Aorta (tissue), 5 donors: ENCODE measurements around the gene ZXDC. TPM values are rescaled to one million over a fixed set of nuclear protein-coding genes. Genes with fewer than 3 reads are reported as not detected.

ENCODE experiments used
- ATAC-seq: fragments of 200-7000 bp; cut with Tn5 transposase; one replicate; pipeline ENCODE4 v1.9.1; 2022; ENCODE audit warnings: moderate library complexity; ENCODE audit not compliant: low FRiP score
- DNase-seq, 2 donors: peaks; one replicate each; pipeline ENCODE4 v3.0.0-alpha.2; 2020
- H3K27ac ChIP-seq, 2 donors: one replicate each; pipeline ENCODE4 v1.5.1; 2013; ENCODE audit warnings: low read length in 2 of 2, mild to moderate bottlenecking in 2 of 2, moderate library complexity in 2 of 2, control low read depth in 1 of 2, inconsistent platforms in 1 of 2, low read depth in 1 of 2
- H3K27me3 ChIP-seq, 2 donors: one replicate each; pipeline ENCODE4 v1.6.1; 2013; ENCODE audit warnings: control low read depth in 1 of 2, low read length in 1 of 2, mild to moderate bottlenecking in 1 of 2, moderate library complexity in 1 of 2; ENCODE audit not compliant: insufficient read depth in 2 of 2, control insufficient read depth in 1 of 2
- H3K36me3 ChIP-seq, 2 donors: one replicate each; pipeline ENCODE4 v1.6.1; 2013; ENCODE audit warnings: control low read depth in 1 of 2, low read length in 1 of 2, mild to moderate bottlenecking in 1 of 2; ENCODE audit not compliant: insufficient read depth in 2 of 2, control insufficient read depth in 1 of 2
- H3K4me1 ChIP-seq, 2 donors: one replicate each; pipeline ENCODE4 v1.6.1; 2013; ENCODE audit warnings: low read length in 2 of 2, control low read depth in 1 of 2, mild to moderate bottlenecking in 1 of 2, moderate library complexity in 1 of 2; ENCODE audit not compliant: insufficient read depth in 2 of 2, control insufficient read depth in 1 of 2
- H3K4me3 ChIP-seq, 2 donors: one replicate each; pipeline ENCODE4 v1.5.1; 2013; ENCODE audit warnings: low read length in 2 of 2, control low read depth in 1 of 2, mild to moderate bottlenecking in 1 of 2
- H3K9me3 ChIP-seq: one replicate; pipeline ENCODE4 v1.6.1; 2013; ENCODE audit warnings: mild to moderate bottlenecking, low read length; ENCODE audit not compliant: control insufficient read depth
- WGBS, 2 donors: extraction: QIAGEN DNeasy Blood & Tissue Kit; methylation state at CpG; one replicate each; pipeline ENCODE4 v1.1.7; 2013; 5-methylcytosine and 5-hydroxymethylcytosine counted together
- intact Hi-C, 2 donors: fragments of 100-400 bp; cut with DNase I; formaldehyde crosslinking; loops; one replicate each; pipeline versions ENCODE4 v1.14.2 to v1.15.0; 2022
- polyA plus RNA-seq, 2 donors: library from polyadenylated mRNA; stranded (reverse); fragments of 200-250 nt; gene quantifications; one replicate each; pipeline ENCODE4 v1.2.3, GENCODE V29; 2013
- total RNA-seq, 2 donors: library from RNA; stranded (reverse); fragmentation: NEBNext Ultra II Directional; extraction: Animal tissue kit (Norgen Biotek cat#: 25700); gene quantifications; one replicate each; pipeline ENCODE4 v1.2.1, GENCODE V29; 2021
- donor health status: healthy with polysubstance abuse.
- donor health status: Bipolar disorder and iron deficiency.
- donor health status: DM: no; HTN: no; CAD: no.
- donor health status: DM: no; HTN: no; CAD: no.
- donor health status: DM: yes; HTN: yes; CAD: no.

The ZXDC gene
- total and polyA plus RNA-seq, 4 donors, result 4.4 to 37.5 (median 25.8) TPM

- Histone ChIP-seq H3K4me1 (no peaks in the 10 kb centered on the region), H3K27ac (no peak overlapping the region), H3K36me3 (no peaks in the 10 kb centered on the region), H3K4me3 (no peak overlapping the region), H3K27me3 (no peaks in the 10 kb centered on the region), H3K9me3 (no peaks in the 10 kb centered on the region)
- DNase-seq (peak in 1 of 2 donors; percentile 23), ATAC-seq (no peak)
- WGBS, 2 donors, result 20 to 21% methylated on average over 1 of the region's 1 CpG
- intact Hi-C loops, result no loop called here
These were observed 84.1 kb downstream of the ZXDC start for GRCh38 chr3:126391631-126392030.

GRCh38 chr3:126390751-126391150 lies 84.9 kb downstream of the ZXDC start:
- intact Hi-C loops, result no loop called here
- no peaks in the 10 kb centered on the region for H3K36me3 ChIP-seq
- peak in 1 of 2 donors; percentile 37 for DNase-seq
- H3K4me1 ChIP-seq, result no peaks in the 10 kb centered on the region
- 89 to 92% methylated on average over 4 of the region's 4 CpGs for WGBS, 2 donors
- H3K9me3 ChIP-seq, result no peaks in the 10 kb centered on the region
- no peak overlapping the region for H3K4me3 ChIP-seq
- H3K27ac ChIP-seq, result no peak overlapping the region
- no peak for ATAC-seq
- no peaks in the 10 kb centered on the region for H3K27me3 ChIP-seq

DNA sequence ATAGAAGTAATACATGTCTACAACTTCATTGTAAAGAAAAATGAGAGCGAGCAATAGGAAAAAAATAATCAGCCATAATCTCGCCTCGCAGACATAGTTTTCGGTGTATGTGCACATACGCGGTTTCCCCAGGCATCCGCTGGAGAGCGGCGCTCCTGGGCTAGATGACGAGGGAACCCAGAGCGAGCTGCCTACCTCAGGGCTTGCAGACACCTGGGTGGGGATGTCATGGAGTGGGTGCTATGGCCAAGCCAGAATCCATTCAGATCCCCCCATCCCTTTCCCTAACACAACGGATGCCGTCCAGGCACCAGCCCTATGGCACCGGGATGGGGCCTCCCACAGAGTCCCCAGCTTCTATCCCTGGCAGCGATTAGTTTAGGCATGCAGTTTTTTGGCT lies 85.5 kb downstream of the ZXDC start:
- H3K27ac ChIP-seq, result no peak overlapping the region
- WGBS, 2 donors, result 94 to 95% methylated on average over 15 of the region's 15 CpGs
- no peaks in the 10 kb centered on the region for H3K9me3 ChIP-seq
- no peak for ATAC-seq
- no peaks in the 10 kb centered on the region for H3K36me3 ChIP-seq
- peak in 1 of 2 donors; percentile 72 for DNase-seq
- intact Hi-C loops, result no loop called here
- no peaks in the 10 kb centered on the region for H3K27me3 ChIP-seq
- no peaks in the 10 kb centered on the region for H3K4me1 ChIP-seq
- no peak overlapping the region for H3K4me3 ChIP-seq

DNA sequence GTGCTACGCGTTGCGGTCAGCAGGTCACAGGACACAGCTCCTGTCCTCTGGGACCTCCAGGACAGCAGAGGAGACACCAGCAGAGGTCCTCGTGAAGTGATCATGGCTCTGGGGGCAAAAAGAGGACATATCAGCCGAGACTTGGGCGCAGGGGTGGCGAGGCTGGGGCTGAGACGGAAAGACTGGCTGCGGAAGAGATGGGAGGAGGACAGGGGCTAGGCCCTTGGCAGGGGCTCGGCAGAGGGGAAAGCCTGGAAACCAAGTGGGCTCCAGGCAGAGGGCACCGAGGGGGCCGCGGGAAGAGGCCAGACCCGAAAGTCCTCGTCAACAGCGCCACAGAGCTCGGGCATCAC lies 85.9 kb downstream of the ZXDC start:
- H3K27ac ChIP-seq, result no peak overlapping the region
- ATAC-seq, result no peak
- H3K9me3 ChIP-seq, result no peaks in the 10 kb centered on the region
- H3K27me3 ChIP-seq, result no peaks in the 10 kb centered on the region
- WGBS, 2 donors, result 74 to 78% methylated on average over 16 to 17 of the region's 17 CpGs
- no peak overlapping the region for H3K4me3 ChIP-seq
- H3K36me3 ChIP-seq, result no peaks in the 10 kb centered on the region
- DNase-seq, result peak in 1 of 2 donors; percentile 69
- no peaks in the 10 kb centered on the region for H3K4me1 ChIP-seq
- intact Hi-C loops, result loop anchor here (1.0 to 5.0 kb wide), 5 partner anchors 130 to 255 kb away; no protein-coding TSS in a partner anchor

DNA sequence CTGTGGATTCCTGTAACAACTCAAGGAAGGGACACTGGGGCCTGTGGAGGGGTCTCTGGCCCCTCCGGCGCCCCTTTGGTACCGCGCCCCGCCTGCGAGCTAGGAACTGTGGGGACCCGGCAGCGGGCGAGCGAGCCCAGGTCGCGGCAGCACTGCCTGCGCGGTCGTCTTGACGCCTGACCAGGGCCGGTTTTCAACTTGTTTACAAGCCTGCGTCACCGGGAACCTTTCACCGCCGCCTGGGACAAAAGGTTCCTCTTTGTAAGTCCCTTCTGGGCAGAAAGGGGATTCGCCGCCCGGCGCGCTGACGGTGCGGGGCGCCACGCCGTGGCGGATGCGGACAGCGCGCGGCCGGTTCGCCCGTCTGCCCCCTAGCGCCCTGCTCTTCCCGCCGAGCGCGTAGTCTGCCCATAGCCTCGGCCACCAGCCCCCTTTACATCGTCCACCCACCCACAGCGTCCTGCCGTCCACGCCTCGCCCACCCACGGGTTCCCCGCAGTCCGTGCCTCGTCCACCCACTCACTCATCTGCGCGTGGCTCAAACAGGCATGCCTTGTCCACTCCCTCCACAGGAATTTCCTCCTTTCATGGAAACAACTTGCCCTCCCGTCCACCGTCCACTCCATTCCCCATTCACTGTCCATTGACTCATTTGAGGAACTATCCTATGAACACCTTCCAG lies 86.4 kb downstream of the ZXDC start:
- Histone ChIP-seq H3K4me3 (no peak overlapping the region), H3K9me3 (no peaks in the 10 kb centered on the region), H3K27ac (peak overlapping the region; percentile 14 to 73), H3K4me1 (no peaks in the 10 kb centered on the region), H3K27me3 (no peaks in the 10 kb centered on the region), H3K36me3 (no peaks in the 10 kb centered on the region)
- 1 to 2% methylated on average over 56 to 58 of the region's 58 CpGs for WGBS, 2 donors
- ATAC-seq, result peak; percentile 96
- intact Hi-C loops, result loop anchor here (1.0 to 5.0 kb wide), 5 partner anchors 130 to 254 kb away; no protein-coding TSS in a partner anchor
- peak; percentile 94 to 96 for DNase-seq

Other genes with a start within 250 kb of the ZXDC start
- gene KLF15, start 118.5 kb downstream of the ZXDC start, total RNA-seq, result 10 to 100 TPM in 1 of 2 donors, 1 to 10 TPM in 1; 8.5 to 39.9 TPM
- 10 to 100 TPM; 23.7 to 43.9 TPM for gene KLF15, start 118.5 kb downstream of the ZXDC start, polyA plus RNA-seq
- gene CFAP100, start 81.0 kb downstream of the ZXDC start, total RNA-seq, result not detected
- not detected for gene CFAP100, start 81.0 kb downstream of the ZXDC start, polyA plus RNA-seq
- not detected for gene UROC1, start 41.9 kb upstream of the ZXDC start, total RNA-seq
- gene UROC1, start 41.9 kb upstream of the ZXDC start, polyA plus RNA-seq, result not detected
- gene CHST13, start 48.3 kb upstream of the ZXDC start, total RNA-seq, result under 1 TPM; 0.33 to 0.55 TPM
- gene CHST13, start 48.3 kb upstream of the ZXDC start, polyA plus RNA-seq, result not detected
- not detected for gene C3orf22, start 83.0 kb upstream of the ZXDC start, total RNA-seq
- not detected for gene C3orf22, start 83.0 kb upstream of the ZXDC start, polyA plus RNA-seq
- gene TXNRD3, start 179.2 kb upstream of the ZXDC start, total RNA-seq, result 10 to 100 TPM in 1 of 2 donors, 1 to 10 TPM in 1; 7.6 to 13.7 TPM
- 1 to 10 TPM; 3.6 to 3.7 TPM for gene TXNRD3, start 179.2 kb upstream of the ZXDC start, polyA plus RNA-seq
- 10 to 100 TPM; 10.8 to 11.0 TPM for gene CHCHD6, start 228.3 kb upstream of the ZXDC start, total RNA-seq
- 10 to 100 TPM; 12.9 to 24.6 TPM for gene CHCHD6, start 228.3 kb upstream of the ZXDC start, polyA plus RNA-seq